ENCODE results near the gene SLBP. TPM values are rescaled to one million over a fixed set of nuclear protein-coding genes. Genes with fewer than 3 reads are reported as not detected.

SLBP gene
- total and polyA plus RNA-seq, 2 donors (not counting 1 experiment from before 2014, with no cell fraction given), result 19.4 to 31.8 TPM

- peaks cover 0 to 4% of the 10 kb centered on the region in 2 experiments for H3K36me3 ChIP-seq (replicated peaks in 1 of 2; ENCODE audit: control extremely low read depth in 1 of 2, control insufficient read depth in 1 of 2, extremely low read depth in 1 of 2, insufficient read depth in 2 of 2, low read length in 1 of 2)
- H3K9me3 ChIP-seq (ENCODE audit: control extremely low read depth in 1 of 3, control insufficient read depth in 2 of 3, insufficient read depth in 1 of 3, low read length in 2 of 3), result no peaks in the 10 kb centered on the region
- H3K4me1 ChIP-seq (ENCODE audit: control insufficient read depth in 2 of 2, insufficient read depth in 2 of 2, low read length in 2 of 2), result peaks cover 8 to 16% of the 10 kb centered on the region in 2 donors
- peaks cover 0 to 13% (median 0%) of the 10 kb centered on the region in 4 experiments for H3K27me3 ChIP-seq (replicated peaks in 1 of 4; ENCODE audit: control extremely low read depth in 1 of 4, control insufficient read depth in 3 of 4, insufficient read depth in 4 of 4, low read length in 3 of 4)
- Mint-ChIP-seq H3K4me3 (no peak overlapping the region), H3K9me3 (ENCODE audit: insufficient read depth) (no peaks in the 10 kb centered on the region), H3K4me1 (peaks cover 5% of the 10 kb centered on the region), H3K27ac (no peak overlapping the region), H3K27me3 (no peaks in the 10 kb centered on the region)
- no peaks in the 10 kb centered on the region for H3K79me2 ChIP-seq (ENCODE audit: control insufficient read depth, insufficient read depth, low read length)
- WGBS (ENCODE audit: insufficient coverage), result 91% methylated on average over 16 of the region's 16 CpGs
- no peak overlapping the region for H2AFZ ChIP-seq (ENCODE audit: insufficient read depth, low read depth, low read length, poor library complexity, severe bottlenecking)
- ChIA-PET POLR2A (no interaction called here), CTCF (interaction anchor here (1.0 to 6.7 kb wide), 10 partner anchors 14 to 160 kb away, joined by 3 to 120 read pairs (median 4); no protein-coding TSS in a partner anchor)
- ATAC-seq (ENCODE audit: low read depth) (no peak), DNase-seq (no peak)
- H3K9ac ChIP-seq (ENCODE audit: low read length), result no peak overlapping the region
- intact Hi-C loops (cut with micrococcal nuclease), result no loop called here
- no peaks in the 10 kb centered on the region for H4K20me1 ChIP-seq (ENCODE audit: control insufficient read depth, insufficient read depth, low read length, poor library complexity, severe bottlenecking)
- H3K4me3 ChIP-seq (ENCODE audit: control extremely low read depth in 1 of 5, extremely low read depth in 1 of 5, insufficient read depth in 1 of 5, low read depth in 2 of 5, low read length in 4 of 5), result no peak overlapping the region
- H3K4me2 ChIP-seq (replicated peaks; ENCODE audit: low read depth, low read length, poor library complexity, severe bottlenecking), result no peak overlapping the region
- TF ChIP-seq EZH2 (IDR thresholded peaks at IDR 0.05; ENCODE audit: borderline replicate concordance, insufficient read depth, low read depth, low read length, poor library complexity, severe bottlenecking), result no peak
- TF ChIP-seq CTCF (IDR thresholded peaks at IDR 0.05), result no peak
- no peak overlapping the region for H3K27ac ChIP-seq (ENCODE audit: low read length in 2 of 2)
Measured at GRCh38 chr4:1747603-1747967, 35.5 kb upstream of the SLBP start.

DNA sequence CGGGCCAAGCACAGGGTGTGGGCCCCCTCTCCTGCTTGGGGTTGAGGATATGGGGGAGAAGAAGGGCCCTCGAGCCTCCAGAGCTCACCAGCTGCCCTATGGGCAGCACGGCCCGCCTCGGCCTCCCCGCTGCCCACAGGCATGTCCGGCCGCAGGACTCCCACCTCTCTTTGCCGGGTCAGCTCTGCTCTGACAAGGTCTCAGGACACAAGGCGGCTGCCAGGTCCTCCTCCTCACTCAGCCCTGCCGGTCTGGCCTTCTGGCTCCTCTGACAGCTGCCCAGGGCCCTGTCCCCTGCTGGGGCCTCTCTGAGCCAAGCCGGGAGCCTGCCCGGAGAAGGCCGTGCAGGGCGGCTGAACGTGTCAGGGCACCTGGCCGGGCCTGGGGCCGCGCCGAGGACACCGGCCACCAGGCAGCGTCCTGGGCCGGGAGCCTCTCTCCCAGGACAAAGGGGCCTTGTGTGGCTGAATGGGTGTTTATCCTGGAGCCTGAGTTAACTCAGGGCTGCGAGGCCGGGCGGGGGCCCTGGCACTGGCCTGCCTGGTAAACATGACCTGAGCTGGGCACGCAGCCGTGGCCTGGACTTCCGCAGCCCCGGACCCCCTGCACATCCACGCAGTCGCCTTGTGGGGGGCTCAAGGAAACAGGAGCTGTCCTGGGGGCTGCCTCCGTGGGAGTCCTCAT lies 34.9 kb upstream of the SLBP start:
- intact Hi-C loops (cut with micrococcal nuclease), result loop anchor here (1.0 kb wide), 1 partner anchor 152 kb away; no protein-coding TSS in a partner anchor
- H2AFZ ChIP-seq (ENCODE audit: insufficient read depth, low read depth, low read length, poor library complexity, severe bottlenecking), result no peak overlapping the region
- H3K27ac ChIP-seq (ENCODE audit: low read length in 2 of 2), result no peak overlapping the region
- no peak overlapping the region for H3K27ac Mint-ChIP-seq
- ChIA-PET CTCF (interaction anchor here (1.0 to 6.7 kb wide), 8 partner anchors 13 to 161 kb away, joined by 3 to 120 read pairs (median 6); no protein-coding TSS in a partner anchor), POLR2A (no interaction called here)
- H4K20me1 ChIP-seq (ENCODE audit: control insufficient read depth, insufficient read depth, low read length, poor library complexity, severe bottlenecking), result no peaks in the 10 kb centered on the region
- no peaks in the 10 kb centered on the region for H3K9me3 ChIP-seq (ENCODE audit: control extremely low read depth in 1 of 3, control insufficient read depth in 2 of 3, insufficient read depth in 1 of 3, low read length in 2 of 3)
- H3K36me3 ChIP-seq (replicated peaks in 1 of 2; ENCODE audit: control extremely low read depth in 1 of 2, control insufficient read depth in 1 of 2, extremely low read depth in 1 of 2, insufficient read depth in 2 of 2, low read length in 1 of 2), result peaks cover 0 to 4% of the 10 kb centered on the region in 2 experiments
- H3K9ac ChIP-seq (ENCODE audit: low read length), result no peak overlapping the region
- H3K4me3 ChIP-seq (ENCODE audit: control extremely low read depth in 1 of 5, extremely low read depth in 1 of 5, insufficient read depth in 1 of 5, low read depth in 2 of 5, low read length in 4 of 5), result no peak overlapping the region
- 91% methylated on average over 33 of the region's 33 CpGs for WGBS (ENCODE audit: insufficient coverage)
- H3K27me3 ChIP-seq (replicated peaks in 1 of 4; ENCODE audit: control extremely low read depth in 1 of 4, control insufficient read depth in 3 of 4, insufficient read depth in 4 of 4, low read length in 3 of 4), result peaks cover 0 to 10% (median 0%) of the 10 kb centered on the region in 4 experiments
- DNase-seq (no peak), ATAC-seq (ENCODE audit: low read depth) (no peak)
- H3K9me3 Mint-ChIP-seq (ENCODE audit: insufficient read depth), result no peaks in the 10 kb centered on the region
- H3K4me2 ChIP-seq (replicated peaks; ENCODE audit: low read depth, low read length, poor library complexity, severe bottlenecking), result no peak overlapping the region
- no peaks in the 10 kb centered on the region for H3K27me3 Mint-ChIP-seq
- H3K4me1 ChIP-seq (ENCODE audit: control insufficient read depth in 2 of 2, insufficient read depth in 2 of 2, low read length in 2 of 2), result peaks cover 3 to 11% of the 10 kb centered on the region in 2 donors
- TF ChIP-seq EZH2 (IDR thresholded peaks at IDR 0.05; ENCODE audit: borderline replicate concordance, insufficient read depth, low read depth, low read length, poor library complexity, severe bottlenecking) (no peak), CTCF (IDR thresholded peaks at IDR 0.05) (no peak)
- H3K4me1 Mint-ChIP-seq, result peaks cover 2% of the 10 kb centered on the region
- H3K79me2 ChIP-seq (ENCODE audit: control insufficient read depth, insufficient read depth, low read length), result no peaks in the 10 kb centered on the region
- no peak overlapping the region for H3K4me3 Mint-ChIP-seq

All from B cell (primary cell).